Prostate gland (tissue), 2 donors: ENCODE results near the gene KIAA1614.

ENCODE experiments used
- CTCF ChIP-seq, 4 experiments: fragments of 200-600 bp in 2 of 4; fragments of 450-650 bp in 2 of 4; sonication (generic) in 2 of 4; IDR thresholded peaks; 1 replicate in 3 of 4; 2 replicates in 1 of 4; pipeline ENCODE4 v1.5.1; 2016 to 2019; ENCODE audit warnings: antibody characterized with exemption in 4 of 4, mild to moderate bottlenecking in 2 of 4, moderate library complexity in 2 of 4
- POLR2A ChIP-seq: fragments of 450-650 bp; IDR thresholded peaks from one replicate; pipeline ENCODE4 v1.6.1; 2016; ENCODE audit warnings: antibody characterized with exemption, mild to moderate bottlenecking

- no peak for TF ChIP-seq CTCF (IDR thresholded peaks at IDR 0.05)
- TF ChIP-seq POLR2A, result no peak
Measured at GRCh38 chr1:180912211-180912800, 391 bp upstream of the KIAA1614 start.
